ENCODE data around the gene CLCN3.
"Not testable (repeated sequence)": the region's sequence is repeated elsewhere in the genome, so short reads cannot be mapped to it uniquely, and the experiment has no call there.

Gene CLCN3

GRCh38 chr4:169720529-169720928, 100.2 kb downstream of the CLCN3 start:
- Histone ChIP-seq H3K36me3 (peaks cover 4% of the 10 kb centered on the region), H3K27me3 (no peaks in the 10 kb centered on the region), H3K9me3 (no peaks in the 10 kb centered on the region), H3K4me1 (no peaks in the 10 kb centered on the region), H3K4me3 (ENCODE audit: low read depth, low read length) (no peak overlapping the region)
- no peak for TF ChIP-seq CTCF (IDR thresholded peaks at IDR 0.05; ENCODE audit: low read depth, low read length)
- no peak for DNase-seq

GRCh38 chr4:169723207-169723965, 103.0 kb downstream of the CLCN3 start:
- H3K4me3 ChIP-seq (ENCODE audit: low read depth, low read length), result no peak overlapping the region
- peak; percentile 25 for DNase-seq
- no peaks in the 10 kb centered on the region; the same call in none of the 2 replicates for H3K36me3 ChIP-seq
- peak; percentile 51 for TF ChIP-seq CTCF (IDR thresholded peaks at IDR 0.05; ENCODE audit: low read depth, low read length)
- no peaks in the 10 kb centered on the region for H3K4me1 ChIP-seq
- H3K9me3 ChIP-seq, result no peaks in the 10 kb centered on the region
- H3K27me3 ChIP-seq, result no peaks in the 10 kb centered on the region

GRCh38 chr4:169724260-169724659, 103.9 kb downstream of the CLCN3 start:
- no peak overlapping the region for H3K4me3 ChIP-seq (ENCODE audit: low read depth, low read length)
- H3K4me1 ChIP-seq, result no peaks in the 10 kb centered on the region
- TF ChIP-seq CTCF (IDR thresholded peaks at IDR 0.05; ENCODE audit: low read depth, low read length), result no peak
- DNase-seq, result no peak
- H3K27me3 ChIP-seq, result no peaks in the 10 kb centered on the region
- H3K9me3 ChIP-seq, result no peaks in the 10 kb centered on the region
- no peaks in the 10 kb centered on the region; the same call in none of the 2 replicates for H3K36me3 ChIP-seq

DNA sequence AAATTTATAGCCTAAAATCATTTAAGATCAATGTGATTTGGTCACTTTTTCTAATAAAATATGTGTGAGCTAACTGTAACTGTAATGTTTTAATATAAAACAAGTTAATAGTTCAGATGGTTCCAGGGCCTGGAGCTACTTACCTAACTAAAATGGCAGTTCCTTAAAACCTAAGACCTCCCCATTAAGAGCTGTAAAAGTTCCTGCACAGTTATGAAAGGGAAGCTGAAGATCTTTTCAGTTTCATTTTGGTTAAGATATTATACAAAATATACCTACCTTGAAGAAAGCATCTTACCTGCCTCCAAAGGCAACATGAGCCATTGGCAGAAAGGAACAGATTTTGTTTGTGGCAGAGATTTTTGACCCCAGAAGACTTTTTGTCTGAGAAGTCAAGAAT, 107.2 kb downstream of the CLCN3 start:
- Histone ChIP-seq H3K27me3 (no peaks in the 10 kb centered on the region), H3K4me1 (no peaks in the 10 kb centered on the region), H3K36me3 (peaks cover 6% of the 10 kb centered on the region), H3K4me3 (ENCODE audit: low read depth, low read length) (no peak overlapping the region), H3K9me3 (no peaks in the 10 kb centered on the region)
- TF ChIP-seq CTCF (IDR thresholded peaks at IDR 0.05; ENCODE audit: low read depth, low read length), result no peak
- no peak for DNase-seq

- H3K36me3 ChIP-seq, result peaks cover 6% of the 10 kb centered on the region
- no peaks in the 10 kb centered on the region for H3K27me3 ChIP-seq
- no peak overlapping the region for H3K4me3 ChIP-seq (ENCODE audit: low read depth, low read length)
- no peaks in the 10 kb centered on the region for H3K4me1 ChIP-seq
- DNase-seq, result no peak
- H3K9me3 ChIP-seq, result no peaks in the 10 kb centered on the region
- no peak for TF ChIP-seq CTCF (IDR thresholded peaks at IDR 0.05; ENCODE audit: low read depth, low read length)
Observed at GRCh38 chr4:169730564-169730963, 110.2 kb downstream of the CLCN3 start.

DNA sequence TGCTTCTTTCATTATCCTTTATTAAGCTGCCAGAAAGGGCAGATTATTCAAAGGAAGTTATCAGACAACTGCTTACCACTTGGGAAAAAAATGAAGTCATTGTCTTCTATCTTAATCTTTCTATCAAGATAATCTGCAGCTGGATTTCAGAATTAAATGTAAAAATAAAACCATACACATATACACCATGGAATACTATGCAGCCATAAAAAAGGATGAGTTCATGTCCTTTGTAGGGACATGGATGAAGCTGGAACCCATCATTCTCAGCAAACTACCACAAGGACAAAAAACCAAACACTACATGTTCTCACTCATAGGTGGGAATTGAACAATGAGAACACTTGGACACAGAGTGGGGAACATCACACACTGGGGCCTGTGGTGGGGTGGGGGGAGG, 118.2 kb downstream of the CLCN3 start:
- not testable (repeated sequence) for H3K27me3 ChIP-seq; H3K4me3 ChIP-seq (ENCODE audit: low read depth, low read length); H3K4me1 ChIP-seq; H3K36me3 ChIP-seq; DNase-seq; H3K9me3 ChIP-seq

Data from BE2C (cell line).